Esophagus squamous epithelium (tissue), 5 donors: ENCODE results near the gene KSR1. TPM values are rescaled to one million over a fixed set of nuclear protein-coding genes. Genes with fewer than 3 reads are reported as not detected.

Experiments used
- DNase-seq: peaks from one replicate; lab custom pipeline; 2025; lab: John Stamatoyannopoulos, UW
- H3K27ac ChIP-seq, 4 donors: fragments of 200-600 bp; sonication (generic); one replicate each; pipeline ENCODE4 v1.5.1; 2016 to 2019; ENCODE audit warnings: mild to moderate bottlenecking in 1 of 4
- H3K27me3 ChIP-seq, 4 donors: fragments of 200-600 bp; sonication (generic); 1 replicate in 3 of 4; 2 replicates in 1 of 4; pipeline versions ENCODE4 v1.5.1 to v1.6.0; 2017 to 2021; ENCODE audit warnings: antibody characterized with exemption in 1 of 4
- H3K36me3 ChIP-seq, 3 donors: fragments of 200-600 bp; sonication (generic); one replicate each; pipeline ENCODE4 v1.5.1; 2016 to 2019
- H3K4me1 ChIP-seq, 3 donors: fragments of 200-600 bp; sonication (generic); one replicate each; pipeline ENCODE4 v1.5.1; 2017 to 2019
- H3K4me3 ChIP-seq, 4 donors: fragments of 200-600 bp; sonication (generic); 1 replicate in 3 of 4; 2 replicates in 1 of 4; pipeline ENCODE4 v1.5.1; 2016 to 2019; ENCODE audit warnings: mild to moderate bottlenecking in 2 of 4, moderate library complexity in 1 of 4
- H3K9me3 ChIP-seq, 3 donors: fragments of 200-600 bp; sonication (generic); one replicate each; pipeline ENCODE4 v1.5.1; 2016 to 2019
- CTCF ChIP-seq, 6 experiments: fragments of 450-650 bp in 4 of 6; fragments of 200-600 bp in 2 of 6; sonication (generic) in 2 of 6; IDR thresholded peaks; one replicate each; pipeline ENCODE4 v1.5.1; 2016 to 2019; ENCODE audit warnings: antibody characterized with exemption in 6 of 6, mild to moderate bottlenecking in 4 of 6, moderate library complexity in 4 of 6
- POLR2A ChIP-seq, 4 donors: fragments of 450-650 bp; IDR thresholded peaks; one replicate each; pipeline ENCODE4 v1.6.1; 2017; ENCODE audit warnings: antibody characterized with exemption in 4 of 4, mild to moderate bottlenecking in 4 of 4, moderate library complexity in 3 of 4
- WGBS, 2 donors: methylation state at CpG; one replicate each; pipeline ENCODE4 v1.1.5; 2018; 5-methylcytosine and 5-hydroxymethylcytosine counted together
- intact Hi-C: fragments of 100-400 bp; cut with DNase I; formaldehyde crosslinking; loops from one replicate; pipeline ENCODE4 v1.15.0; 2022
- total RNA-seq, 4 donors: library from RNA; depleted of rRNA; stranded (reverse); fragments of >200 nt; gene quantifications; one replicate each; pipeline ENCODE4 v1.1.0, GENCODE V29; 2016
- donor health status: DM: yes; HTN: yes; CAD: no.

The KSR1 gene
- total RNA-seq, 4 donors from 2014 or later, result 22.3 to 32.4 (median 31.0) TPM

GRCh38 chr17:27536781-27537180, 80.5 kb downstream of the KSR1 start:
- Histone ChIP-seq H3K4me3 (no peak overlapping the region), H3K27me3 (no peaks in the 10 kb centered on the region), H3K4me1 (peaks cover 14 to 59% (median 52%) of the 10 kb centered on the region in 3 donors), H3K9me3 (no peaks in the 10 kb centered on the region), H3K36me3 (peaks cover 0 to 6% (median 0%) of the 10 kb centered on the region in 3 donors), H3K27ac (no peak overlapping the region)
- DNase-seq, result no peak
- intact Hi-C loops, result no loop called here
- 77 to 79% methylated on average over 3 of the region's 3 CpGs for WGBS, 2 donors
- no peak for TF ChIP-seq POLR2A (IDR thresholded peaks at IDR 0.05)
- no peak for TF ChIP-seq CTCF (IDR thresholded peaks at IDR 0.05)

GRCh38 chr17:27538156-27538955, 82.1 kb downstream of the KSR1 start:
- H3K9me3 ChIP-seq, result no peaks in the 10 kb centered on the region
- H3K27ac ChIP-seq, result no peak overlapping the region
- no peak for TF ChIP-seq CTCF (IDR thresholded peaks at IDR 0.05)
- no peak for TF ChIP-seq POLR2A (IDR thresholded peaks at IDR 0.05)
- no peak for DNase-seq
- intact Hi-C loops, result no loop called here
- 87 to 95% methylated on average over 7 to 8 of the region's 11 CpGs for WGBS, 2 donors
- H3K4me1 ChIP-seq, result peaks cover 14 to 70% (median 67%) of the 10 kb centered on the region in 3 donors
- H3K4me3 ChIP-seq, result no peak overlapping the region
- no peaks in the 10 kb centered on the region for H3K27me3 ChIP-seq
- peaks cover 0 to 6% (median 0%) of the 10 kb centered on the region in 3 donors for H3K36me3 ChIP-seq

GRCh38 chr17:27539152-27539551, 82.9 kb downstream of the KSR1 start:
- Histone ChIP-seq H3K36me3 (peaks cover 0 to 6% (median 0%) of the 10 kb centered on the region in 3 donors), H3K27ac (peak overlapping the region in 1 of 4 donors; percentile 82), H3K4me3 (no peak overlapping the region), H3K9me3 (no peaks in the 10 kb centered on the region), H3K4me1 (peaks cover 14 to 71% (median 62%) of the 10 kb centered on the region in 3 donors), H3K27me3 (no peaks in the 10 kb centered on the region)
- DNase-seq, result no peak
- 74 to 100% methylated on average over 3 to 4 of the region's 8 CpGs for WGBS, 2 donors
- TF ChIP-seq CTCF (IDR thresholded peaks at IDR 0.05) (no peak), POLR2A (IDR thresholded peaks at IDR 0.05) (no peak)
- intact Hi-C loops, result no loop called here

- TF ChIP-seq POLR2A (IDR thresholded peaks at IDR 0.05), result no peak
- TF ChIP-seq CTCF (IDR thresholded peaks at IDR 0.05), result no peak
- Histone ChIP-seq H3K36me3 (peaks cover 0 to 6% (median 0%) of the 10 kb centered on the region in 3 donors), H3K27ac (peak overlapping the region in 3 of 4 donors; percentile 2 to 82 (median 63)), H3K27me3 (no peaks in the 10 kb centered on the region), H3K4me3 (no peak overlapping the region), H3K4me1 (peaks cover 14 to 71% (median 60%) of the 10 kb centered on the region in 3 donors), H3K9me3 (no peaks in the 10 kb centered on the region)
- intact Hi-C loops, result no loop called here
- WGBS, 2 donors, result 56 to 88% methylated on average over 2 to 3 of the region's 3 CpGs
- no peak for DNase-seq
These were observed 83.6 kb downstream of the KSR1 start for GRCh38 chr17:27539794-27540317.
